Panc1 (cell line): ENCODE results near the gene TBC1D17. TPM values are rescaled to one million over a fixed set of nuclear protein-coding genes. Genes with fewer than 3 reads are reported as not detected.

Experiments
- ATAC-seq: fragments of 200-7000 bp; cut with Tn5 transposase; 2 replicates; pipeline ENCODE4 v1.9.1; 2020; ENCODE audit warnings: mild to moderate bottlenecking, moderate library complexity
- BruUV-seq: library from RNA; stranded (reverse); fragments of 400-500 nt; replicated peaks from 2 replicates; lab custom pipeline; 2021; lab: Mats Ljungman, UMichigan
- CTCF ChIA-PET: fragments of 300-600 bp; sonication (Branson Sonifier 250); formaldehyde crosslinking; loops from one replicate; lab custom pipeline; 2022; ENCODE audit warnings: antibody characterized with exemption; lab: Charles Lee
- POLR2A ChIA-PET: fragments of 300-600 bp; sonication (Branson Sonifier 250); formaldehyde crosslinking; loops from one replicate; lab custom pipeline; 2022; ENCODE audit warnings: antibody characterized with exemption; lab: Charles Lee
- DNase-seq: peaks from one replicate; pipeline ENCODE4 v3.0.0-alpha.2; 2010; ENCODE audit warnings: low read depth, low spot score
- H3K27ac ChIP-seq: 2 replicates; pipeline ENCODE4 v1.5.1; 2011; ENCODE audit warnings: mild to moderate bottlenecking, low read length, inconsistent platforms
- H3K27me3 ChIP-seq: fragments of 200-500 bp; sonication (Bioruptor generic); 2 replicates; pipeline ENCODE4 v1.6.0; 2014; ENCODE audit warnings: low read length, inconsistent platforms; ENCODE audit not compliant: control insufficient read depth, insufficient read depth
- H3K36me3 ChIP-seq: fragments of 200-500 bp; sonication (Bioruptor generic); 2 replicates; pipeline ENCODE4 v1.5.1; 2014; ENCODE audit warnings: inconsistent platforms, mild to moderate bottlenecking, low read length, moderate library complexity; ENCODE audit not compliant: control insufficient read depth, insufficient read depth
- H3K4me1 ChIP-seq: 2 replicates; pipeline ENCODE4 v1.5.1; 2011; ENCODE audit warnings: inconsistent platforms, mild to moderate bottlenecking, low read length, moderate library complexity; ENCODE audit not compliant: control insufficient read depth, insufficient read depth
- H3K4me3 ChIP-seq, 2 experiments: 2 replicates each; pipeline ENCODE4 v1.5.1; 2011 to 2012; ENCODE audit warnings: low read depth in 2 of 2, low read length in 2 of 2, mild to moderate bottlenecking in 2 of 2, inconsistent platforms in 1 of 2, moderate library complexity in 1 of 2
- H3K9me3 ChIP-seq: fragments of 200-500 bp; sonication (Bioruptor generic); 2 replicates; pipeline ENCODE4 v1.5.1; 2014; ENCODE audit warnings: low read depth, mild to moderate bottlenecking, inconsistent platforms, low read length, moderate library complexity; ENCODE audit not compliant: control insufficient read depth, insufficient read depth
- POLR2AphosphoS5 ChIP-seq: IDR thresholded peaks from 2 replicates; pipeline ENCODE4 v1.6.1; 2012; ENCODE audit warnings: mild to moderate bottlenecking, low read depth, low read length, moderate library complexity
- SIN3A ChIP-seq: IDR thresholded peaks from 2 replicates; pipeline ENCODE4 v1.6.1; 2012; ENCODE audit warnings: low read depth, mild to moderate bottlenecking, low read length, moderate library complexity, borderline replicate concordance; ENCODE audit not compliant: insufficient read depth
- TCF7L2 ChIP-seq: IDR thresholded peaks from 2 replicates; pipeline ENCODE4 v1.6.1; 2011; ENCODE audit warnings: mild to moderate bottlenecking, low read depth, low read length, inconsistent platforms
- in situ Hi-C: cut with HindIII; loops from 2 replicates; pipeline ENCODE4 v1.10.0; 2016; ENCODE audit warnings: low sequenced_read_pairs, low pct_unique_long_range_greater_than_20kb
- intact Hi-C: fragments of 100-400 bp; cut with micrococcal nuclease; formaldehyde crosslinking; loops from one replicate; pipeline ENCODE4 v1.10.0; 2022; ENCODE audit not compliant: unreplicated experiment
- total RNA-seq: library from RNA; stranded (reverse); gene quantifications from one replicate; pipeline ENCODE4 v1.2.1, GENCODE V29; 2021; ENCODE audit not compliant: unreplicated experiment
- TF ChIP-seq, protein P1 (sequence below): fragments of 450-650 bp; IDR thresholded peaks from 2 replicates; pipeline ENCODE4 v1.5.1; 2017; ENCODE audit warnings: mild to moderate bottlenecking

TBC1D17 gene
- total RNA-seq, 1 experiment from 2014 or later, result 43.2 TPM

DNA sequence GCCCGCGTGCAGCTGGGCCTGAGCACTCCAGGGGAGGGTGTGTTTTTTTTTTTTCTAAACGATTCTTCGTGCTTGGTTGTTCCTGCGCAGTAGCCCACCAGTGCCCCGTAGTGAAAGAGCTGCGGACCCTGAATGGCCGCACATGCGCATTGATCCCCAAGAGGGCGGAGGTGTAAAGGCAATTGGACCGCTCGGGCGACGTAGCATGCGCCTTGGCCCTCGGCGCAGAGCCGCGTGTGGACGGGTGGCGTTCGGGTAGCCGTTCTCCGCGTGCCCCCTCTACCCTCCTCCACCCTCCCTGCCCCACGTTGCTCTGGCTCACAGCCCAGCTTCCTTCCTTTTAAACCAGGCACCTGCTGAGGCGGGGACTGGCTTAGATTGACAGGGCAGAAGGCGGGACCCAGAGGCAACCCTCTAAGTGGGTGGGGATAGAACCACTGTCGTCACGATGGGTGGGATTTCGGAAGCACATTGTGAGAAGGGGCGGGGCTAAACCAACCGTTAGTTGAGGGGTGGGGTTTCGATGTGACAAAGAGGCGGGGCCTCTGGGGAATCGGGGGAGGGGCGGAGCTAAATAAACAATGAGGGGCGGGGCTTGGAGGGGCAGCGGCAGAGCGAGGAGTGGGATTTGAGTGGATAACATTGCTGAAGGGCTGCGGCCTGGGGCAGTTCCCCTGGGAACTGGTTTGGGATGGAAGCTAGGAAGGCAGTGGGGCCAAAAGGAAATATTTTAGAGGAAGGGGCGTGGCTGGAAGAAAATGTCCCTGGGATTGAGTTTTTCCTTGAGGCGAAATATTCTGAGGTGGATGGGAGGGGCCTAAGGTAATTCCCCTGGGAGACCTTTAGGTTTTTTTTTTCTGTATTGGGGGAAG is 52.3 kb downstream of the TBC1D17 start:
- peak overlapping the region; percentile 85 to 88 for H3K4me3 ChIP-seq
- peaks cover 12% of the 10 kb centered on the region for H3K4me1 ChIP-seq
- no peaks in the 10 kb centered on the region for H3K27me3 ChIP-seq
- no TSS peak for BruUV-seq
- TF ChIP-seq POLR2AphosphoS5 (peak; percentile 13; the same call in 1 of the 2 replicates), SIN3A (no peak)
- no peaks in the 10 kb centered on the region for H3K9me3 ChIP-seq
- in situ Hi-C loops (no loop called here), intact Hi-C loops (no loop called here)
- POLR2A ChIA-PET, result interaction anchor here (0.6 to 1.0 kb wide), 4 partner anchors 35 to 60 kb away, joined by 3 to 5 read pairs (median 4); no protein-coding TSS in a partner anchor
- H3K36me3 ChIP-seq, result no peaks in the 10 kb centered on the region; the same call in none of the 2 replicates
- DNase-seq (peak; percentile 86), ATAC-seq (peak; percentile 88)
- CTCF ChIA-PET, result interaction anchor here (0.6 to 0.7 kb wide), 2 partner anchors 18 to 958 kb away, joined by 3 to 4 read pairs; no protein-coding TSS in a partner anchor
- H3K27ac ChIP-seq, result peak overlapping the region; percentile 99

DNA sequence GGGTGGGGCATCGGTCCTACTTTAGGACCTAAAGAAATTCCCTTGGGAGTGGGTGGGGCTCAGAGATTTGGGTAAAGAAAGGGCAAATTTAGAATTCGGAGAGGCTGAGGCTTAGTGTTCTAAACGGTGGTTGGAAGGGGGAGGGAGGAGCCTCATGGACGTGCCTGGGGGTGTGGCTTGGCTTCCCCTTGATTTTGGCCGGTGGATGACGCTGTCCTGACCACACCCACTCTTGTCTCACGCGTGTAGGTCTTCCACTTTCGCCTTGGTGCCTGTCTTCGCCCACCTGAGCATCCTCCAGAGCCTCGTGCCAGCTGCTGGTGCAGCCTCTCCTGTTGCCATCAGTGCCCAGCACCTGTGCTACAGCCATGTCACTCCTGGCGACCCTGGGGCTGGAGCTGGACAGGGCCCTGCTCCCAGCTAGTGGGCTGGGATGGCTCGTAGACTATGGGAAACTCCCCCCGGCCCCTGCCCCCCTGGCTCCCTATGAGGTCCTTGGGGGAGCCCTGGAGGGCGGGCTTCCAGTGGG is 53.0 kb downstream of the TBC1D17 start:
- peak overlapping the region; percentile 99 for H3K27ac ChIP-seq
- BruUV-seq, result no TSS peak
- H3K4me1 ChIP-seq, result peaks cover 12% of the 10 kb centered on the region
- intact Hi-C loops, result no loop called here
- H3K36me3 ChIP-seq, result no peaks in the 10 kb centered on the region; the same call in none of the 2 replicates
- CTCF ChIA-PET, result no interaction called here
- H3K9me3 ChIP-seq, result no peaks in the 10 kb centered on the region
- H3K27me3 ChIP-seq, result no peaks in the 10 kb centered on the region
- DNase-seq, result no peak
- H3K4me3 ChIP-seq, result peak overlapping the region; percentile 65 to 85
- POLR2A ChIA-PET, result interaction anchor here (0.6 kb wide), 1 partner anchor 35 kb away, joined by 3 read pairs; no protein-coding TSS in a partner anchor
- in situ Hi-C loops, result no loop called here
- no peak for ATAC-seq
- TF ChIP-seq TCF7L2, result no peak

DNA sequence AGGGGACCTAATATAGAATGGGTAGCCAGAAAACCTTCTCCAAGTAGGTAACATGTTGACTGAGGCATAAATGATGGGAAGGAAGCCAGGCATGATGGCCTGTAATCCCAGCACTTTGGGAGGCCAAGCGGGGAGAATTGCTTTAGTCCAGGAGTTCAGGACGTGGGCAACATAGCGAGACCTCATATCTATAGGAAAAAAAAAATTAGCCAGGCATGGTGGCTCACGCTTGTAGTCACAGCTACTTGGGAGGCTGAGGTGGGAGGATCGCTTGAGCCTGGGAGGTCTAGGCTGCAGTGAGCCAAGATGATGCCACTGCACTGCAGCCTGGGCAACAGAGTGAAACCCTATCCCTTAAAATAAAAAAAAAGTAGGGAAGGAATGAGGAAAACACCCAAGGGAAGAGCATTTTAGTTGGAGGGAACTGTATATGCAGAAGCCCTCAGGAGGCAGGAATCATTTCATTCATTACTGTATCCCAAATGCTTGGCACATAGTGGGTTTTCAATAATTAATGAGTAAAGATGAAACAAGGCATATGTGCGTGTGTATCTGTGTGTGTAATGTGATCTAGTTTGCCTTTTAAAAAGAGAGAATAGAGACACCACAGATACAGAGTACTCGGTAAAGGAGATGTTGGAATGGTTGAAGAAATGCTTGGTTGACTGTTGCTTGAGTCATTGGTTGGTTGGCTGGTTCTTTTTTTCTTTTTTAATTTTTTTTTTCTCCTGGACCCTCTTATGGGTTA is 54.0 kb downstream of the TBC1D17 start:
- POLR2A ChIA-PET, result no interaction called here
- no peak for ATAC-seq
- H3K4me1 ChIP-seq, result peaks cover 12% of the 10 kb centered on the region
- no TSS peak for BruUV-seq
- no peak for DNase-seq
- H3K9me3 ChIP-seq, result no peaks in the 10 kb centered on the region
- intact Hi-C loops (no loop called here), in situ Hi-C loops (no loop called here)
- CTCF ChIA-PET, result no interaction called here
- no peaks in the 10 kb centered on the region for H3K27me3 ChIP-seq
- H3K4me3 ChIP-seq, result no peak overlapping the region
- H3K36me3 ChIP-seq, result no peaks in the 10 kb centered on the region; the same call in none of the 2 replicates
- H3K27ac ChIP-seq, result no peak overlapping the region
- peak; percentile 18; the same call in 1 of the 2 replicates for TF ChIP-seq POLR2AphosphoS5
- TF ChIP-seq, protein P1, sequence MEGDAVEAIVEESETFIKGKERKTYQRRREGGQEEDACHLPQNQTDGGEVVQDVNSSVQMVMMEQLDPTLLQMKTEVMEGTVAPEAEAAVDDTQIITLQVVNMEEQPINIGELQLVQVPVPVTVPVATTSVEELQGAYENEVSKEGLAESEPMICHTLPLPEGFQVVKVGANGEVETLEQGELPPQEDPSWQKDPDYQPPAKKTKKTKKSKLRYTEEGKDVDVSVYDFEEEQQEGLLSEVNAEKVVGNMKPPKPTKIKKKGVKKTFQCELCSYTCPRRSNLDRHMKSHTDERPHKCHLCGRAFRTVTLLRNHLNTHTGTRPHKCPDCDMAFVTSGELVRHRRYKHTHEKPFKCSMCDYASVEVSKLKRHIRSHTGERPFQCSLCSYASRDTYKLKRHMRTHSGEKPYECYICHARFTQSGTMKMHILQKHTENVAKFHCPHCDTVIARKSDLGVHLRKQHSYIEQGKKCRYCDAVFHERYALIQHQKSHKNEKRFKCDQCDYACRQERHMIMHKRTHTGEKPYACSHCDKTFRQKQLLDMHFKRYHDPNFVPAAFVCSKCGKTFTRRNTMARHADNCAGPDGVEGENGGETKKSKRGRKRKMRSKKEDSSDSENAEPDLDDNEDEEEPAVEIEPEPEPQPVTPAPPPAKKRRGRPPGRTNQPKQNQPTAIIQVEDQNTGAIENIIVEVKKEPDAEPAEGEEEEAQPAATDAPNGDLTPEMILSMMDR, result no peak
